ENCODE data around the gene TXNRD2.

The TXNRD2 gene

GRCh38 chr22:19980766-19981165 lies 39.1 kb upstream of the TXNRD2 start:
- in situ Hi-C loops (cut with MboI; ENCODE audit: low sequenced_read_pairs), result no loop called here

GRCh38 chr22:19979712-19980493 lies 38.3 kb upstream of the TXNRD2 start:
- in situ Hi-C loops (cut with MboI; ENCODE audit: low sequenced_read_pairs), result no loop called here

DNA sequence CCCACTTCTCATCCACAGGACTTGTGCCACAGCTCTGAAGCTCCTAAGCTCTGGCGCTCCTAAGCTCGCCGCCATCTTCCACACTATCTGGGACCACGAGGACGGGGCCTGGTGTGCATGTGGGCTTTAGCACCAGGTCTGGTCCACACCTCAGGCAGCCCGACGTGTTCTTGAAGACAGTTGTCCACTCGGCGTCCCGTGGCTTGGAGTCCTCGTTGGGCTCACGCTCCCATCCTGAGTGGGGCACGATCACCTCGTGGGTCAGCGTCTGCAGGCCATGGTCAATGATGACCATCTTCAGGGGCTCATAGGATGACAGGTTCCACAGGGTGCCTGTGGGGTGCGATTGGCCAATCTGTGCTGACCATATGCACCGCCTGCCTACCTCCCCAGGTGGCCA lies 37.1 kb upstream of the TXNRD2 start:
- in situ Hi-C loops (cut with MboI; ENCODE audit: low sequenced_read_pairs), result no loop called here

GRCh38 chr22:19977296-19978243 lies 36.0 kb upstream of the TXNRD2 start:
- in situ Hi-C loops (cut with MboI; ENCODE audit: low sequenced_read_pairs), result no loop called here

GRCh38 chr22:19976671-19977070 lies 35.1 kb upstream of the TXNRD2 start:
- in situ Hi-C loops (cut with MboI; ENCODE audit: low sequenced_read_pairs), result no loop called here

GRCh38 chr22:19975707-19976035 lies 34.1 kb upstream of the TXNRD2 start:
- in situ Hi-C loops (cut with MboI; ENCODE audit: low sequenced_read_pairs), result no loop called here

DNA sequence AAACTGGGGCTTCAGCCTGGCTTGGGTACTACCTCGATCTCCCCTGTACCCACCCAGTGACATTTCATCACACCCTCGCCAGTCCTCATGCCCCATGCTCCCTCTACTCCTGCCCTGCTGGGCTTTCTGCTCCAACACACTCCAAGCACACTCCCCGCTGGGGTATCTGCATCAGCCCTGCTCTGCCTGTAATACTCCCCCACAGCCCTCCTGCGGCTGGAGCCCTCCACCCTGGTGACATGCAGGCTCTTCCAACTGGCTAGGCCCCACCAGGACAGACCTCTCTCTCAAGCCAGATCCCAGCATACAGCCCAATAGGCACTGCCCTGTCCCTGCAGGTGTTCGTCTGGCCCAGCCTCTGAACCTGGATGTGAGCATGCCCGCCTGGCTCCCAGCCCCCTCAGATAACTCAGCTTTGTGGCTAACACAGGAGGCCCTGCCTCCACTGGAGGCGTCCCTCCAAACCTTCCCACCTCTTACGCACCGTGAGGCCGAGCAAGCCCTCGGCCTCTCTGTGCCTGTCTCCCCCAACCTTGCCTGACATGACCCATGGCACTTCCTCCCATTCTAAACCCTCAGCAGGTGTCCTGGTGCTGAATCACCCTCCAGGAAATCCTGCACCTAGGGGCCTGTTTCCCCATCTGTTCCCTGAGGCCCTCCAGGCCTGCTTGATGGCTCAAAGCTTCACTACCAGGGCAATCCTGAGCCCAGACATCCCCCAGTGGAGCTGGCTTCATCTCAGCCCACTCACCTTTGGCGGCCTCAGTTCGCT lies 33.5 kb upstream of the TXNRD2 start:
- in situ Hi-C loops (cut with MboI; ENCODE audit: low sequenced_read_pairs), result no loop called here

GRCh38 chr22:19974268-19974861 lies 32.7 kb upstream of the TXNRD2 start:
- in situ Hi-C loops (cut with MboI; ENCODE audit: low sequenced_read_pairs), result no loop called here

GRCh38 chr22:19973551-19974267 lies 32.1 kb upstream of the TXNRD2 start:
- in situ Hi-C loops (cut with MboI; ENCODE audit: low sequenced_read_pairs), result no loop called here

DNA sequence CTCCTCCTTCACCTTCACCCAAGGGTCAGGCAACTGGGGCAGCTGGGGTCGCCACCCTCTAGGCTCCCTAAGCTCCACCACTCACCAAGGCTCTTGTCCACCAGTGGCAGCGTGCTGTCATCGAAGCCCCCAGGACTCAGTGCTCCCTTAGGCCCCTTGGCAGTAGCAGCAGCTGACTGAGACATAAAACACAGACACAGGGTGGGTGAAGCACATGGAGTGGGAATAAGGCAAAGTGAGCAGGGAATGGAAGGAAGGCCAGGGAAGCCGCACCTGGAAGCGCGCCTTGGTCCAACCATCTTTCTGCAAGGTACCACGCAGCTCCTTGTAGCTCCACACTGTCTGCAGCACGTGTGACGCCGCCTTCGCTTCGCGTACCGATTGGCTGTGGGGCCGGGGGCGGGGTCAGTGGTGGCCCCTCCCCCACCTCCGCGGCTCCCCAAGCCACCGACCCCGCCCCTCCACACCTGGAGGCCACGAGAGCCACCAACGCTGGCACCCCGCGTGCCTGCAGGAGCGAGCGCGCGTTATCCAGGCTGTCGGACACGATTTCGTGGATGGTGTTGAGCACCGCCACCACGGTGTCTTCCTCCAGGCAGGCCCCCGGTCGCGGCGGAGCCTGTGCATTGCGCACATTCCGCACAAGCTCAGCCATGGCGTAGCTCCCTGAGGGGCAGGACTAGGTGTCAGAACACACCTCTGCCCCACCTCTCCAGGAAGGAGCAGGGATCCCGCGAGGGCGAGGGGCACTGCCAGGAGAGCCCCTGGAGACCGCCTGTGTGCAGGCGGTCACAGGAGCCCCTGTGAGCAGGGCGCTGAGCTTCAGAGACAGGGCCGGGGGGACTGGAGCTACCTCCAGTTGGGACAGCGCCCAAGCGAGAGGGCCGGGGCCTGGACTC lies 31.3 kb upstream of the TXNRD2 start:
- in situ Hi-C loops (cut with MboI; ENCODE audit: low sequenced_read_pairs), result no loop called here

GRCh38 chr22:19972251-19972650 lies 30.6 kb upstream of the TXNRD2 start:
- in situ Hi-C loops (cut with MboI; ENCODE audit: low sequenced_read_pairs), result no loop called here

- in situ Hi-C loops (cut with MboI; ENCODE audit: low sequenced_read_pairs), result no loop called here
Measured at GRCh38 chr22:19971276-19972124, 29.9 kb upstream of the TXNRD2 start.

- in situ Hi-C loops (cut with MboI; ENCODE audit: low sequenced_read_pairs), result no loop called here
Measured at GRCh38 chr22:19970479-19971275, 29.1 kb upstream of the TXNRD2 start.

DNA sequence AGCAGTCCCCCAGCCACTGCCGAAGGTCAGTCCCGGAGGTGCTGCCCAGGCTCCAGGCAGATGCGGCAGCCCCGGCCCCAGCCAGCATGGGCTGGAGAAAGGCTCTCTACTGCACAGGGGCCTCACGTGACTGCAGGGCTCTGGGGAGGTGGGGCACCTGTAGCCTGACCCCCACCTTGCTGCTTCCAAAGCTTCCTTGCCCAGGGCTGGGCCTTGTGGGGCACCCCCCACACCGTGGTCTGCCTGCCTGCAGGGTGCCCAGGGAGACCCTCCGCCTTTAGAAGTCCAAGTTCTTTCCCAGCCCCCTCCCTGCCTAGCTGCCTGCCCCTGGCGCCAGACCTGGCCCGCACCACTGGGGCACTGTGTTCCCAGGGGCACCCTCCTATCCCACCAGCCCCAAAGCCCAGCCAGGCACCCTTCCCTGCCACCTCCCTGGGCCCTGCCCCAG lies 28.4 kb upstream of the TXNRD2 start:
- in situ Hi-C loops (cut with MboI; ENCODE audit: low sequenced_read_pairs), result no loop called here

DNA sequence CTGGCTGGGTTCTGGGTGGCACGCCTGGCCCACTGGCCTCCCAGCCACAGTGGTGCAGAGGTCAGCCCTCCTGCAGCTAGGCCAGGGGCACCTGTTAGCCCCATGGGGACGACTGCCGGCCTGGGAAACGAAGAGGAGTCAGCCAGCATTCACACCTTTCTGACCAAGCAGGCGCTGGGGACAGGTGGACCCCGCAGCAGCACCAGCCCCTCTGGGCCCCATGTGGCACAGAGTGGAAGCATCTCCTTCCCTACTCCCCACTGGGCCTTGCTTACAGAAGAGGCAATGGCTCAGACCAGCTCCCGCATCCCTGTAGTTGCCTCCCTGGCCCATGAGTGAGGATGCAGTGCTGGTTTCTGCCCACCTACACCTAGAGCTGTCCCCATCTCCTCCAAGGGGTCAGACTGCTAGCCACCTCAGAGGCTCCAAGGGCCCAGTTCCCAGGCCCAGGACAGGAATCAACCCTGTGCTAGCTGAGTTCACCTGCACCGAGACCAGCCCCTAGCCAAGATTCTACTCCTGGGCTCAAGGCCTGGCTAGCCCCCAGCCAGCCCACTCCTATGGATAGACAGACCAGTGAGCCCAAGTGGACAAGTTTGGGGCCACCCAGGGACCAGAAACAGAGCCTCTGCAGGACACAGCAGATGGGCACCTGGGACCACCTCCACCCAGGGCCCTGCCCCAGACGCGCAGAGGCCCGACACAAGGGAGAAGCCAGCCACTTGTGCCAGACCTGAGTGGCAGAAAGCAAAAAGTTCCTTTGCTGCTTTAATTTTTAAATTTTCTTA lies 27.7 kb upstream of the TXNRD2 start:
- in situ Hi-C loops (cut with MboI; ENCODE audit: low sequenced_read_pairs), result no loop called here

DNA sequence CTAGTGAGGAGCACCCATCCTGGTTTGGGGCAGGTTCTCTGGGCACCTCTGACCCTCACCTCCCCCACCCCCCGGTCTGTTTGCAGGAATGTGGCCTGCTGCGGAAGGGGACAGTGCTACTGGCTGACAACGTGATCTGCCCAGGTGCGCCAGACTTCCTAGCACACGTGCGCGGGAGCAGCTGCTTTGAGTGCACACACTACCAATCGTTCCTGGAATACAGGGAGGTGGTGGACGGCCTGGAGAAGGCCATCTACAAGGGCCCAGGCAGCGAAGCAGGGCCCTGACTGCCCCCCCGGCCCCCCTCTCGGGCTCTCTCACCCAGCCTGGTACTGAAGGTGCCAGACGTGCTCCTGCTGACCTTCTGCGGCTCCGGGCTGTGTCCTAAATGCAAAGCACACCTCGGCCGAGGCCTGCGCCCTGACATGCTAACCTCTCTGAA lies 26.9 kb upstream of the TXNRD2 start:
- in situ Hi-C loops (cut with MboI; ENCODE audit: low sequenced_read_pairs), result no loop called here
